GM12878 (cell line): ENCODE results near the gene MAGI1. TPM values are rescaled to one million over a fixed set of nuclear protein-coding genes. Genes with fewer than 3 reads are reported as not detected.

ENCODE experiments used
- ATAC-seq: fragments of 200-7000 bp; cut with Tn5 transposase; 3 replicates; pipeline ENCODE4 v1.9.1; 2020; ENCODE audit warnings: mild to moderate bottlenecking, moderate library complexity
- BruUV-seq: library from RNA; stranded (reverse); fragments of 400-500 nt; replicated peaks from 2 replicates; lab custom pipeline; 2021; lab: Mats Ljungman, UMichigan
- CTCF ChIA-PET: fragments of 300-600 bp; sonication (Branson Sonifier 250); formaldehyde crosslinking; extraction: SDS; loops from one replicate; lab custom pipeline; 2021; ENCODE audit warnings: inconsistent platforms; lab: Yijun Ruan, JAX
- POLR2A ChIA-PET: fragments of 350-600 bp; formaldehyde crosslinking; extraction: SDS; loops from one replicate; lab custom pipeline; 2021; ENCODE audit warnings: inconsistent platforms; lab: Charles Lee
- RAD21 ChIA-PET: fragments of 300-600 bp; sonication (Branson Sonifier 250); formaldehyde crosslinking; loops from one replicate; lab custom pipeline; 2023; ENCODE audit warnings: antibody characterized with exemption; ENCODE audit not compliant: unreplicated experiment; lab: Charles Lee
- SMC1A ChIA-PET: fragments of 300-600 bp; sonication (Branson Sonifier 250); formaldehyde crosslinking; loops from one replicate; lab custom pipeline; 2023; ENCODE audit not compliant: unreplicated experiment, uncharacterized antibody; lab: Charles Lee
- DNase-seq: peaks from one replicate; pipeline ENCODE4 v3.0.0-alpha.2; 2011; ENCODE audit warnings: low read depth, low spot score
- FAIRE-seq: peaks from 3 replicates; lab custom pipeline; 2011; peaks lifted over from hg19 to GRCh38; lab: Jason Lieb, UNC
- H2AFZ ChIP-seq: 2 replicates; pipeline ENCODE4 v1.6.0; 2011; ENCODE audit warnings: low read depth, low read length, control low read depth; ENCODE audit not compliant: control insufficient read depth
- H3K27ac ChIP-seq: 2 replicates; pipeline ENCODE4 v1.5.1; 2011; ENCODE audit warnings: control low read depth; ENCODE audit not compliant: control insufficient read depth, insufficient read depth
- H3K27me3 ChIP-seq, 2 experiments: replicated peaks in 1 of 2; 2 replicates each; pipeline versions ENCODE4 v1.6.0 to v1.6.1; 2011; ENCODE audit warnings: low read length in 1 of 2; ENCODE audit not compliant: control insufficient read depth in 2 of 2, insufficient read depth in 2 of 2
- H3K36me3 ChIP-seq, 2 experiments: 2 replicates each; pipeline ENCODE4 v1.5.1; 2011; ENCODE audit warnings: low read length in 1 of 2; ENCODE audit not compliant: control insufficient read depth in 2 of 2, insufficient read depth in 2 of 2
- H3K4me1 ChIP-seq: 2 replicates; pipeline ENCODE4 v1.6.1; 2011; ENCODE audit warnings: mild to moderate bottlenecking, low read length, moderate library complexity, mixed read lengths; ENCODE audit not compliant: control insufficient read depth, insufficient read depth
- H3K4me2 ChIP-seq: 2 replicates; pipeline ENCODE4 v1.6.0; 2011; ENCODE audit warnings: control low read depth; ENCODE audit not compliant: control insufficient read depth, insufficient read depth
- H3K4me3 ChIP-seq: fragments of 200-600 bp; sonication (generic); 2 replicates; pipeline ENCODE4 v1.5.1; 2016
- H3K79me2 ChIP-seq: 2 replicates; pipeline ENCODE4 v1.6.0; 2011; ENCODE audit warnings: low read length; ENCODE audit not compliant: control insufficient read depth, insufficient read depth
- H3K9ac ChIP-seq: 2 replicates; pipeline ENCODE4 v1.8.0; 2011; ENCODE audit warnings: low read length, control low read depth, mixed read lengths; ENCODE audit not compliant: control insufficient read depth, insufficient read depth
- H3K9me3 ChIP-seq: replicated peaks from 3 replicates; pipeline ENCODE4 v1.5.1; 2011; ENCODE audit warnings: mild to moderate bottlenecking, low read length; ENCODE audit not compliant: control insufficient read depth, insufficient read depth
- H4K20me1 ChIP-seq: 2 replicates; pipeline ENCODE4 v1.6.0; 2011; ENCODE audit not compliant: control insufficient read depth, insufficient read depth
- ASH2L ChIP-seq: fragments of 300-600, 200-600 bp; sonication (generic); IDR thresholded peaks from 2 replicates; pipeline ENCODE4 v1.6.1; 2017; ENCODE audit warnings: low read depth, mild to moderate bottlenecking, borderline replicate concordance
- CBFB ChIP-seq: IDR thresholded peaks from 2 replicates; pipeline ENCODE4 v1.6.1; 2016; ENCODE audit warnings: antibody characterized with exemption, low read depth
- CBX3 ChIP-seq: fragments of 200-600 bp; sonication (generic); IDR thresholded peaks from 2 replicates; pipeline ENCODE4 v1.6.1; 2016; ENCODE audit warnings: low read depth, borderline replicate concordance
- CBX5 ChIP-seq: sonication (generic); IDR thresholded peaks from 2 replicates; pipeline ENCODE4 v1.6.1; 2016; ENCODE audit warnings: low read depth, moderate library complexity, mild to moderate bottlenecking, inconsistent platforms
- E2F8 ChIP-seq: fragments of 450-650 bp; IDR thresholded peaks from 2 replicates; pipeline ENCODE4 v1.6.1; 2018; ENCODE audit warnings: mild to moderate bottlenecking, low read depth, moderate library complexity; ENCODE audit not compliant: partially characterized antibody
- EED ChIP-seq: sonication (generic); IDR thresholded peaks from 2 replicates; pipeline ENCODE4 v1.6.1; 2016; ENCODE audit warnings: antibody characterized with exemption, low read depth
- ELK1 ChIP-seq: IDR thresholded peaks from 2 replicates; pipeline ENCODE4 v1.6.1; 2012; ENCODE audit warnings: low read depth, low read length, improper control_type of control experiment
- FOS ChIP-seq: IDR thresholded peaks from 3 replicates; pipeline ENCODE4 v1.6.1; 2011; ENCODE audit warnings: borderline replicate concordance; ENCODE audit not compliant: insufficient read length; ENCODE audit errors: extremely low read depth
- FOXM1 ChIP-seq: IDR thresholded peaks from 2 replicates; pipeline ENCODE4 v1.6.1; 2012; ENCODE audit warnings: low read depth, mild to moderate bottlenecking, inconsistent platforms, low read length, moderate library complexity
- HDGF ChIP-seq: fragments of 450-650 bp; IDR thresholded peaks from 2 replicates; pipeline ENCODE4 v1.6.1; 2016; ENCODE audit warnings: antibody characterized with exemption
- NFIC ChIP-seq: IDR thresholded peaks from 2 replicates; pipeline ENCODE4 v1.6.1; 2012; ENCODE audit warnings: low read depth, mild to moderate bottlenecking, inconsistent platforms, low read length, moderate library complexity
- POLR2A ChIP-seq: IDR thresholded peaks from 2 replicates; pipeline ENCODE4 v1.6.1; 2011; ENCODE audit warnings: low read depth, mild to moderate bottlenecking, low read length
- SPI1 ChIP-seq: IDR thresholded peaks from 2 replicates; pipeline ENCODE4 v1.6.1; 2011; ENCODE audit warnings: low read depth, mild to moderate bottlenecking, low read length, moderate library complexity, borderline replicate concordance; ENCODE audit not compliant: insufficient read depth
- SREBF2 ChIP-seq: IDR thresholded peaks from 2 replicates; pipeline ENCODE4 v1.6.1; 2012; ENCODE audit warnings: mild to moderate bottlenecking, low read length
- TAF1 ChIP-seq: IDR thresholded peaks from 2 replicates; pipeline ENCODE4 v1.6.1; 2011; ENCODE audit warnings: mild to moderate bottlenecking, low read depth, low read length, borderline replicate concordance
- ZBTB4 ChIP-seq: fragments of 450-650 bp; formaldehyde crosslinking; IDR thresholded peaks from 2 replicates; pipeline ENCODE4 v1.4.0; 2022; ENCODE audit warnings: mild to moderate bottlenecking, moderate library complexity
- WGBS: methylation state at CpG from one replicate; pipeline ENCODE4 v1.1.6; 2016; ENCODE audit warnings: low lambda C conversion rate; ENCODE audit not compliant: insufficient replicate concordance, insufficient coverage; ENCODE audit errors: missing lambda C conversion rate; 5-methylcytosine and 5-hydroxymethylcytosine counted together
- in situ Hi-C: fragments of 300-500 bp; cut with MboI; formaldehyde crosslinking; loops from 9 replicates; pipeline ENCODE4 v1.14.3; 2018; ENCODE audit warnings: mixed read lengths
- intact Hi-C: fragments of 100-400 bp; cut with micrococcal nuclease; formaldehyde crosslinking; loops from one replicate; pipeline ENCODE4 v1.14.2; 2022; ENCODE audit not compliant: unreplicated experiment
- polyA plus RNA-seq, 11 experiments: library from polyadenylated mRNA; depleted of rRNA in 4 of 11; unstranded in 6 of 11; stranded (reverse) in 5 of 11; fragments of >200 nt; fragmentation: Nextera tagmentation in 4 of 11; fragmentation: Illumina TruSeq in 1 of 11; extraction: Ambion mirVana in 4 of 11; extraction: Trizol in 1 of 11; gene quantifications; 1 replicate in 1 of 11; 2 replicates in 10 of 11; pipeline versions ENCODE4 v1.2.1 to v1.2.3, GENCODE V29; 2011 to 2016; ENCODE audit warnings: inconsistent platforms in 2 of 11, missing spikeins in 2 of 11, low read depth in 1 of 11
- total RNA-seq, 4 experiments: library from RNA; depleted of rRNA in 3 of 4; stranded (reverse); fragments of >200 nt in 3 of 4; fragmentation: Illumina TruSeq in 1 of 4; extraction: Trizol in 1 of 4; gene quantifications; 2 replicates each; pipeline versions ENCODE4 v1.2.1 to v1.2.3, GENCODE V29; 2013 to 2021

MAGI1 gene
- total and polyA plus RNA-seq, 10 of the 15 experiments (the other 5 are each of a cell fraction or from before 2014, with no cell fraction given), result 0.02 to 3.3 (median 0.29) TPM; not detected in 1

- ATAC-seq (no peak), FAIRE-seq (no peak), DNase-seq (no peak)
- Histone ChIP-seq H3K9ac (no peak overlapping the region), H4K20me1 (no peaks in the 10 kb centered on the region), H3K9me3 (no peaks in the 10 kb centered on the region), H2AFZ (no peak overlapping the region), H3K27ac (no peak overlapping the region), H3K4me3 (no peak overlapping the region), H3K4me2 (no peak overlapping the region), H3K36me3 (no peaks in the 10 kb centered on the region), H3K4me1 (no peaks in the 10 kb centered on the region), H3K27me3 (no peaks in the 10 kb centered on the region; a peak in 2 of 4 replicates), H3K79me2 (no peaks in the 10 kb centered on the region)
- no TSS peak for BruUV-seq
- in situ Hi-C loops (no loop called here), intact Hi-C loops (no loop called here)
- no peak for TF ChIP-seq CBX3
- no peak for TF ChIP-seq EED
- no peak for TF ChIP-seq POLR2A
- TF ChIP-seq TAF1, result no peak
- no peak for TF ChIP-seq ASH2L
- no peak for TF ChIP-seq SPI1
- no peak for TF ChIP-seq FOS
- TF ChIP-seq E2F8, result no peak
- TF ChIP-seq CBX5, result no peak
- TF ChIP-seq NFIC, result no peak
- no peak for TF ChIP-seq SREBF2
- no peak for TF ChIP-seq FOXM1
- TF ChIP-seq ZBTB4 (CRISPR knock-in tag), result no peak
- no peak for TF ChIP-seq ELK1
- TF ChIP-seq HDGF, result no peak
- no peak for TF ChIP-seq CBFB
- CTCF ChIA-PET, result no interaction called here
- SMC1A ChIA-PET, result no interaction called here
- RAD21 ChIA-PET, result no interaction called here
- WGBS, result 58% methylated on average over 1 of the region's 1 CpG
- POLR2A ChIA-PET, result no interaction called here
These were observed 159.3 kb downstream of the MAGI1 start for GRCh38 chr3:65879372-65879771.
